ENCODE data around the gene MYOZ3.

DNA sequence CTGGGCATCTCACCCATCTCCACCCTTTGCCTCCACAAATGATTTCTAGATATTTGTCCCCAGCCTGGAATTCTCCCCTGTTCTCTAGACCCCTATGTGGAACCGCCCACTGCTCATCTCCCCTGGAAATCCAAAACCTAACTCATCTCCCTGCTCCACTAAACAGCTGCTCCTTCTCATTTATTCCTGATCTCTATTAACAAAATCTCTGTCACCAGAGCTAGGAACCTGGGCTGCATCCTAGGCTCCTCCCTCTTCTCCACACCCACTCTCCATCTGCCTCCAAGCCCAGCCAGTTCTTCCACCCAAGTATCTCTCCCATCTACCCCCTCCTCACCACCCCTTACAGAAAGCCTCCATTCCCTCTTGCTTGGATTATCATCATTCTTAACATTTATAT lies 44.5 kb upstream of the MYOZ3 start:
- TF ChIP-seq CTCF (IDR thresholded peaks at IDR 0.05) (no peak), POLR2A (IDR thresholded peaks at IDR 0.05) (no peak)
